Right lobe of liver (tissue), 4 donors: ENCODE results near the gene PRR20A.
"Not testable (repeated sequence)": the region's sequence is repeated elsewhere in the genome, so short reads cannot be mapped to it uniquely, and the experiment has no call there.

Experiments
- POLR2A ChIP-seq: fragments of 450-650 bp; IDR thresholded peaks from one replicate; pipeline ENCODE4 v1.6.1; 2017; ENCODE audit warnings: antibody characterized with exemption, mild to moderate bottlenecking
- TF ChIP-seq, protein P1 (sequence below), 4 donors: fragments of 200-600 bp in 3 of 4; fragments of 450-650 bp in 1 of 4; IDR thresholded peaks; one replicate each; pipeline versions ENCODE4 v1.5.1 to v1.8.0; 2016 to 2022; ENCODE audit warnings: antibody characterized with exemption in 4 of 4, mild to moderate bottlenecking in 2 of 4
- donor health status: DM: no; HTN: no; CAD: no.
- donor health status: DM: no; HTN: no; CAD: no.
- donor health status: DM: no; HTN: yes; CAD: no.

- TF ChIP-seq, protein P1, sequence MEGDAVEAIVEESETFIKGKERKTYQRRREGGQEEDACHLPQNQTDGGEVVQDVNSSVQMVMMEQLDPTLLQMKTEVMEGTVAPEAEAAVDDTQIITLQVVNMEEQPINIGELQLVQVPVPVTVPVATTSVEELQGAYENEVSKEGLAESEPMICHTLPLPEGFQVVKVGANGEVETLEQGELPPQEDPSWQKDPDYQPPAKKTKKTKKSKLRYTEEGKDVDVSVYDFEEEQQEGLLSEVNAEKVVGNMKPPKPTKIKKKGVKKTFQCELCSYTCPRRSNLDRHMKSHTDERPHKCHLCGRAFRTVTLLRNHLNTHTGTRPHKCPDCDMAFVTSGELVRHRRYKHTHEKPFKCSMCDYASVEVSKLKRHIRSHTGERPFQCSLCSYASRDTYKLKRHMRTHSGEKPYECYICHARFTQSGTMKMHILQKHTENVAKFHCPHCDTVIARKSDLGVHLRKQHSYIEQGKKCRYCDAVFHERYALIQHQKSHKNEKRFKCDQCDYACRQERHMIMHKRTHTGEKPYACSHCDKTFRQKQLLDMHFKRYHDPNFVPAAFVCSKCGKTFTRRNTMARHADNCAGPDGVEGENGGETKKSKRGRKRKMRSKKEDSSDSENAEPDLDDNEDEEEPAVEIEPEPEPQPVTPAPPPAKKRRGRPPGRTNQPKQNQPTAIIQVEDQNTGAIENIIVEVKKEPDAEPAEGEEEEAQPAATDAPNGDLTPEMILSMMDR (IDR thresholded peaks at IDR 0.05): not testable (repeated sequence)
- TF ChIP-seq POLR2A: not testable (repeated sequence)
Measured at GRCh38 chr13:57153761-57154160, 13.0 kb downstream of the PRR20A start, which contains the start of gene PRR20C.
